ENCODE results near the gene NFKBIE. TPM values are rescaled to one million over a fixed set of nuclear protein-coding genes. Genes with fewer than 3 reads are reported as not detected.
A peak's percentile ranks its signal among the peaks of the same experiment; 100 is the strongest.

The NFKBIE gene
- total and polyA plus RNA-seq, 9 of the 15 experiments (the other 6 are each of a cell fraction or from before 2014, with no cell fraction given), result 2.1 to 16.4 (median 11.7) TPM

- TF ChIP-seq, protein P1, sequence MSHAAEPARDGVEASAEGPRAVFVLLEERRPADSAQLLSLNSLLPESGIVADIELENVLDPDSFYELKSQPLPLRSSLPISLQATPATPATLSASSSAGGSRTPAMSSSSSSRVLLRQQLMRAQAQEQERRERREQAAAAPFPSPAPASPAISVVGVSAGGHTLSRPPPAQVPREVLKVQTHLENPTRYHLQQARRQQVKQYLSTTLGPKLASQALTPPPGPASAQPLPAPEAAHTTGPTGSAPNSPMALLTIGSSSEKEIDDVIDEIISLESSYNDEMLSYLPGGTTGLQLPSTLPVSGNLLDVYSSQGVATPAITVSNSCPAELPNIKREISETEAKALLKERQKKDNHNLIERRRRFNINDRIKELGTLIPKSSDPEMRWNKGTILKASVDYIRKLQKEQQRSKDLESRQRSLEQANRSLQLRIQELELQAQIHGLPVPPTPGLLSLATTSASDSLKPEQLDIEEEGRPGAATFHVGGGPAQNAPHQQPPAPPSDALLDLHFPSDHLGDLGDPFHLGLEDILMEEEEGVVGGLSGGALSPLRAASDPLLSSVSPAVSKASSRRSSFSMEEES (CRISPR knock-in tag; IDR thresholded peaks at IDR 0.05), result no peak
- TF ChIP-seq ZNF263 (CRISPR knock-in tag; IDR thresholded peaks at IDR 0.05; ENCODE audit: borderline replicate concordance), result no peak
- TF ChIP-seq MYNN (IDR thresholded peaks at IDR 0.05), result no peak
- no peak for TF ChIP-seq MYNN (CRISPR knock-in tag; IDR thresholded peaks at IDR 0.05)
- no peak for TF ChIP-seq CBFB (CRISPR knock-in tag; IDR thresholded peaks at IDR 0.05)
- peak; percentile 72 for TF ChIP-seq E2F1 (CRISPR knock-in tag; IDR thresholded peaks at IDR 0.05)
- peak; percentile 51 for TF ChIP-seq CBFA2T3 (IDR thresholded peaks at IDR 0.05)
- no peak for TF ChIP-seq SFPQ (IDR thresholded peaks at IDR 0.05; ENCODE audit: low read depth, low read length)
- no peak for TF ChIP-seq MECOM (CRISPR knock-in tag; IDR thresholded peaks at IDR 0.05)
- TF ChIP-seq, protein P2, sequence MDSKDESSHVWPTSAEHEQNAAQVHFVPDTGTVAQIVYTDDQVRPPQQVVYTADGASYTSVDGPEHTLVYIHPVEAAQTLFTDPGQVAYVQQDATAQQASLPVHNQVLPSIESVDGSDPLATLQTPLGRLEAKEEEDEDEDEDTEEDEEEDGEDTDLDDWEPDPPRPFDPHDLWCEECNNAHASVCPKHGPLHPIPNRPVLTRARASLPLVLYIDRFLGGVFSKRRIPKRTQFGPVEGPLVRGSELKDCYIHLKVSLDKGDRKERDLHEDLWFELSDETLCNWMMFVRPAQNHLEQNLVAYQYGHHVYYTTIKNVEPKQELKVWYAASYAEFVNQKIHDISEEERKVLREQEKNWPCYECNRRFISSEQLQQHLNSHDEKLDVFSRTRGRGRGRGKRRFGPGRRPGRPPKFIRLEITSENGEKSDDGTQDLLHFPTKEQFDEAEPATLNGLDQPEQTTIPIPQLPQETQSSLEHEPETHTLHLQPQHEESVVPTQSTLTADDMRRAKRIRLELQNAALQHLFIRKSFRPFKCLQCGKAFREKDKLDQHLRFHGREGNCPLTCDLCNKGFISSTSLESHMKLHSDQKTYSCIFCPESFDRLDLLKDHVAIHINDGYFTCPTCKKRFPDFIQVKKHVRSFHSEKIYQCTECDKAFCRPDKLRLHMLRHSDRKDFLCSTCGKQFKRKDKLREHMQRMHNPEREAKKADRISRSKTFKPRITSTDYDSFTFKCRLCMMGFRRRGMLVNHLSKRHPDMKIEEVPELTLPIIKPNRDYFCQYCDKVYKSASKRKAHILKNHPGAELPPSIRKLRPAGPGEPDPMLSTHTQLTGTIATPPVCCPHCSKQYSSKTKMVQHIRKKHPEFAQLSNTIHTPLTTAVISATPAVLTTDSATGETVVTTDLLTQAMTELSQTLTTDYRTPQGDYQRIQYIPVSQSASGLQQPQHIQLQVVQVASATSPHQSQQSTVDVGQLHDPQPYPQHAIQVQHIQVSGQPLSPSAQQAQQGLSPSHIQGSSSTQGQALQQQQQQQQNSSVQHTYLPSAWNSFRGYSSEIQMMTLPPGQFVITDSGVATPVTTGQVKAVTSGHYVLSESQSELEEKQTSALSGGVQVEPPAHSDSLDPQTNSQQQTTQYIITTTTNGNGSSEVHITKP (IDR thresholded peaks at IDR 0.05; ENCODE audit: partially characterized antibody), result no peak
- TF ChIP-seq RUNX1 (IDR thresholded peaks at IDR 0.05; ENCODE audit: low read depth), result no peak
- no peak for TF ChIP-seq RAD21 (CRISPR knock-in tag; conservative IDR thresholded peaks at IDR 0.05 in 1 of 2, IDR thresholded peaks at IDR 0.05 in 1 of 2)
- no peak for TF ChIP-seq ZBTB43 (CRISPR knock-in tag; IDR thresholded peaks at IDR 0.05)
- no peak for TF ChIP-seq SRSF3 (IDR thresholded peaks at IDR 0.05; ENCODE audit: insufficient read depth, low read length)
- TF ChIP-seq SP1 (CRISPR knock-in tag; IDR thresholded peaks at IDR 0.05), result peak; percentile 45
- TF ChIP-seq, protein P3, sequence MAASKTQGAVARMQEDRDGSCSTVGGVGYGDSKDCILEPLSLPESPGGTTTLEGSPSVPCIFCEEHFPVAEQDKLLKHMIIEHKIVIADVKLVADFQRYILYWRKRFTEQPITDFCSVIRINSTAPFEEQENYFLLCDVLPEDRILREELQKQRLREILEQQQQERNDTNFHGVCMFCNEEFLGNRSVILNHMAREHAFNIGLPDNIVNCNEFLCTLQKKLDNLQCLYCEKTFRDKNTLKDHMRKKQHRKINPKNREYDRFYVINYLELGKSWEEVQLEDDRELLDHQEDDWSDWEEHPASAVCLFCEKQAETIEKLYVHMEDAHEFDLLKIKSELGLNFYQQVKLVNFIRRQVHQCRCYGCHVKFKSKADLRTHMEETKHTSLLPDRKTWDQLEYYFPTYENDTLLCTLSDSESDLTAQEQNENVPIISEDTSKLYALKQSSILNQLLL (CRISPR knock-in tag; IDR thresholded peaks at IDR 0.05; ENCODE audit: borderline replicate concordance), result no peak
Observed at GRCh38 chr6:44255105-44255808, 10.1 kb downstream of the NFKBIE start (continued).
